ENCODE results near the gene FREM1.

The FREM1 gene

DNA sequence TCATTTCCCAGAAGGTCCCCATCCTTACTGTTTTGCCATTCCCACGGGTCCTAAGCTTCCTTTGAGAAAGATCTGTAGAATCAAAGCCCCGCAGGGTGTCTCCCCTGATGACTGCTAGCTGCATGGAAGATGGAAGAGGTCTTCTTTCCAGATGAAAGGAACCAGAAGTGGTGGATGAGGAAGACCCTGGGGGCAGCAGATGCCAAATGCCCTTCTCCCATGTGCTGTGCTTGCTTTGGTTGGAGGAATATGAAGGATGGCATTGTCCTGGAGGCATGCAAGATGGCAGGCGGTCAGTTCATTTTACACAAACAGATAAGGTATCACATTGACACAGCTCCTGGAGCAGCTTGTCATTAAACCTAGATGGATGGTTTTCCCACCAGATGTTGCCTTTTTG lies 161.9 kb downstream of the FREM1 start:
- DNase-seq: no peak

DNA sequence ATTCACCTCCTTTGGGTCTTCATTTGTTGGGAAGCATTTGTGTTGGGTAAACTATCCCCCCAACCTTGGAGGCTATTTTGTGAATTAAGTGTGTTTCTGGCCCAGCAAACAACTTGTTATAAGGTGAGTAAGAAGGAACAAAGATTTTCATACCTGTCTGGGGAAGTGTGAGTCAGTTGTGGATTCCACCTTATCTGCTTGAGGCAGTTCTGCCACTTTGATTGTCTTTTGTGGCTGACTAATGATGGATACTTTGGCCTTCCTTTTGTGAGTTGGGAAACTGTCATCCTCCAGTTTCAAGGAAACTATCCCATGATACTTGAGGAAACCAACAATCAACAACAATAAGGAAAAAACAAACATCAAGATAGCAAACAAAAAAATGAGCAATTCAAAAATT lies 163.1 kb downstream of the FREM1 start:
- no peak for DNase-seq

DNA sequence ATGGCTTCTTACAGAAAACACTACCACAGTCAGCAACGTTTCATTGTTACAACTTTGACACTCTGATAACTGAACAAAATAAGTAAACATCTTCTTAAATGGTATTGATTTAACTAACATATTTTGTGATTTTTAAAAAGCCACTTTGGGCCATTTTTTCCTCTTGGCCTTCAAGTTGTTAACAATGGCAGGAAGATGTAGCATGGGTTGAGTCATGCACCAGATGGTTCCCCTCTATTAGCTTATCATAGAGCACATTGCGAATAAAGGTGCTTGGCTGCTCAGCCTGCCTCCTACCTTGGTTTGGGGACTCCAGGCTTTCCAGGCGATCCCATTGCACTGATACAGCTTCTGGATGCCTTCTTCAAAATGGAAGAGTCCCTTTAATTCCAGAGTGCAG lies 163.6 kb downstream of the FREM1 start:
- peak; percentile 6 for DNase-seq

DNA sequence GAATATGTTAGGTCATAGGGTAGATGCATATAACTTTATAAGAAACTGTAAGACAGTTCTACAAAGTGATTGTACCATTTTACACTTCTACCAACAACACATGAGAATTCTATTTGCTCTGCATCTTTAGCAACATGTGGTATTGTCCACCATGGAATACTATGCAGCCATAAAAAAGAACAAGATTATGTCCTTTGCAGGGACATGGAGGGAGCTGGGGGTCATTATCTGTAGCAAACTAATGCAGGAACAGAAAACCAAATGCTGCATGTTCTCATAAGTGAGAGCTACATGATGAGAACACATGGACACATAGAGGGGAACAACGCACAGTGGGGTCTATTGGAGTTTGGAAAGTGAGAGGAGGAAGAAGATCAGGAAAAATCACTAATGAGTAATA lies 165.5 kb downstream of the FREM1 start:
- DNase-seq: no peak

DNA sequence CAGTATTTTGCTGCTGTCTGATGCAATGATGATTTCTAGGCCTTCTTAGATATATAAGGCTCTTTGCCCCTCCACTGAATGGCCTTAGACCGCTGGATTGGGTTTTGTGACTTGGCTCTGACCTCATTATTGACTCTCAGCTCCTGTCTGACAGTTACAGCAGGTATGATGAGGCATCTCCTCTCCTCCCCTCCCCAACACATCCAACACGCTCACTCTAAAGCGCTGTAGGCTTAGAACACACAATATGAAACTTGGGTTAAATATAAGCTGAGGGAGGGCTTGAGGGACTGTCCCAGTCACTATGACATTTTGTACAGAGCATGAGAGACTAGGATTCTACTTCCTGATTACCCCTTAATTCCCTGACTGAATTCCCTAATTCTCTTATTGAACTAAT lies 168.9 kb downstream of the FREM1 start:
- peak; percentile 5 for DNase-seq

DNA sequence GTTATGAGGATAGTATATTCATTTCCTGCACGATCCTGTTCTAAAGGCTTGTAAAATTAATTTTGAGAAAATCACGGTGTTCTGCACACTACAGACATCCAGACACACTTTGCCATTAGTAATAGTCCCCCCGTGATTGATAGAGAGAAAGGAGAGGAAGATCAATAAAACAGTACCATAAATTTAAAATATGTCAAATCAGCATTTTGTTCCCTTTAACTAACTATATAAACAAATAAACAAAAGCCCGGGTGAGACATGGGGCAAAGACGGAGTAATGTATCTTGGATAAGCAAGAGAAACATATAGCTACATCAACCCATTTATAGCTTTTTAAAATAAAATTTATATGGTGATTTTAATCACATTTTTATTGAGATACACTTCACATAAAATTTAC lies 177.1 kb downstream of the FREM1 start:
- no peak for DNase-seq

DNA sequence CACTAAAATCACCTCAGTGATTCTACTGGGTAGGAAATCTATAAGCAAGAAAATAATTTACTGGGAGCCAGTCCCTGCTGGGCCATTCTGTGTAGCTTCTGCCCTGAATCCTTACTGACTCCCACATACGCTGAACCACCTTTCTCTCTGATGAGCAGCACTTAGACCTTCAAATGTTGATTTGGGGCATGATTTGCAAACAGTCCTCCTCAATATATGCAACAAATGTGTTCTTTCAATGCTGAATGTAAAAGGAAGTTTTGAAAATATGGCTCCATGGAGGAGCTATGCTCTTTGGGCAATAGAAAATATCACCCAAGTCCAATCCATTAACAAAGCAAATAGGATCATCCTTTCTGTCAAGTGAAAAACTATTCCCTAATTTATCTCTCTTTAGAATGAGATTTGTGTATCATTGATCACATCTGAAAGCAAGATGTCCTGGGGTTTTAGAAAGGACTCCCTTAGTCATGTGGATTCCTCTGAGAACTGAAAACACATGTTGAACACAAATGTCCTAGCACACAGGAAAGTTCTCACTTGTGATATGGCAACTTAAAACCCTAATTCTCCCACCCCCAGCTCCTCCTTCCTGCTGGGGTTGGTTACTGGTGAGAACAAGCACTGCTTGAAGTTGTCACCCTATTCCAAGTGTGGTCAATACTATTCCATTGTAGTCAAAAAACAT lies 178.8 kb downstream of the FREM1 start:
- DNase-seq: no peak

DNA sequence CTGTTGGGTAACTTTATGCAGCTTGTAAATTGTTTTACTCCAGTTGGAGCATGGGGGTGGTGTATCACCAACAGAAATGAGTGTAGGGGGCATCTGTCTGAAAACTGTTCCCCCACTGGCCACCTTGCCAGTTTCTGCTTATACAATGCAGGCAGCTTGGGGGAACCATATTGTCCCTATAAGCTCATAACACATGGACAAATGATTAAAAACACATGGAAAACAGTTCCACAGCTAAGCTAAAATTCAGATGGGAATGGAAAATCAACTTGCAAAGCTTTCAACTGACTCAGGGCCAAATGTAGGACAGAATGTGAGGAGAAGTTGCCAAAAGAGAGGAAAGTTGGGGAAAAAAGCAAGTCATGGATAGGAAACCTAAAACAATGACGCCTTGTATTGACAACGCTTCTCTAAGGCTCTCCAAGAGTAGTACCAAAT lies 179.7 kb downstream of the FREM1 start:
- DNase-seq: no peak

DNA sequence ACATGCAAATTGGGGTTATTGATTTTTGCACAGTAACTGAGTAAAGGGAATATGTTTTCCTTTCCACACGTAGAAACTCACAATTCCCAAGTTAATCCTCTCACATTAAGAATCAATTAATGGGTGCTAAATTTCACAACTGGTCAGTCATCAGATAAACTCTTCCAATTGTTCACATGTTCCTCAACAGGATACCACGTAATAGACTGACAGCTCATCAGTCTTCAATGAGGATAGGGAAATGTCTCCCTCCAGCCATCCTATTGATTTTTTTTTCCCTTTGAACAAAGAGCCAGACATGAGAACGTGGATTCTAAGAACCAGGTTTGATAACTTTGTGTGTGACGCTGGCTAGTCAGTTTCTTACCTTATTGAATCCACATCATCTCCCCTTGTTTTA lies 186.9 kb downstream of the FREM1 start:
- DNase-seq: no peak

DNA sequence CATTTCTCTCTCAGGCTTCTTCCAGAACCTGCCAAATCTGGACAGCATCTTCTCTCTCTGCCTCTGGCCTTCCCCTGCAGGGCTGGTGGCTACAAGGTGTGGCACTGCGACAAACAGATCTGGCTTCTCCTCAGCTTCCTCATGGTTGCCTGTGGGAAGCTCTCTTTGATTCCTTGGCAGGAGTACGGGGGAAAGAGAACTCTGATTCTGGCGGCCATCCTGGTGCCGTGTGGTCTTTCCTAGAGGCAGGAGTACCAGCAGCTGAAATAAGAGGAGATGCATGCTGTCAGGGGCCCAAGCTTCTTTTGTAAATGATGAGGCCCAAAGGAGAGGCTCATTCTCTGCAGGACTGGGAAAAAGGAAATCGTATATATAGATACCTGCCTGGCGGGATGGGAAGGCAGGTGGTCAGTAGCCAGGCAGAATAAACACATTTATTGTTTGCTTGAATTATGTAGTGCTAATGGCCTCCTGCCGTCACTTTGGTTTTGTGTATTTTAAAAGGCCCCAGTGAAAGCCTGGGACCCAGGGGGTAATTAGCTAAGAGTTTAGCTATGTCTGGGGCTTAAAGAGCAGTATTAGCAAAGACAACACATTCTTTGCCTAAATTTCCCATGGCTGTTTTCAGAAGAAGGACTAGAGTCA lies 187.7 kb downstream of the FREM1 start, which contains the start of gene CER1:
Gene CER1 (minus strand): TSS at position 343 of the 645 bp plus-strand sequence. CDS start 61 bp downstream, at position 282.
- no peak for DNase-seq

DNA sequence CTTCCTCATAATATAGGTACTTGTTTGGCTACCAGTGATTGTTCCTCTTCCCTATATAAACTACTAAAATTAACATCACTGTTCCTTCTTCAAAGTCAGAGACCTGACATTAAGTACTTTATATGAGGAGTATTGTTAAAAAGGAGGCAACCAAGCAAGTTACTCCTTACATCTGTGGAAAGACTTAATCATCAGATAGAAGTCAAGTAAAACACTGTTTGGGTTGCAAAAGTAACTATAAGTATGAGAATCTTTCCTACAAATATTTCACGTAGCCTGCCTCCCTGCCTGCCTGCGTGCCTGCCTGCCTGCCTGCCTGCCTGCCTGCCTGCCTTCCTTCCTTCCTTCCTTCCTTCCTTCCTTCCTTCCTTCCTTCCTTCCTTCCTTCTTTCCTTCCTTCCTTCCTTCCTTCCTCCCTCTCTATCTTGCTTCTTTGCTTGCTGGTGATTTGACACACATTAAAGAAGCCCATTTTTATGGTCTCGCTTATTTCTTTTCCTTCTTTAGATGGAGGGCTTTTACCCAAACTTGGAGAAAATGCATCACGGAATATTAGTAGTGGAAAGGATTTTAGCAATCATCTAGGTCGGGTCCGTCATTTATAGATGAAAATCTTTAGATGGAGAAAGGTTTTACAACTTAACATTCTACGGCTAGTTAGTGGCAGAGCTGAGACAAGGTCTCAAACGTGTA lies 190.9 kb downstream of the FREM1 start:
- DNase-seq: no peak

DNA sequence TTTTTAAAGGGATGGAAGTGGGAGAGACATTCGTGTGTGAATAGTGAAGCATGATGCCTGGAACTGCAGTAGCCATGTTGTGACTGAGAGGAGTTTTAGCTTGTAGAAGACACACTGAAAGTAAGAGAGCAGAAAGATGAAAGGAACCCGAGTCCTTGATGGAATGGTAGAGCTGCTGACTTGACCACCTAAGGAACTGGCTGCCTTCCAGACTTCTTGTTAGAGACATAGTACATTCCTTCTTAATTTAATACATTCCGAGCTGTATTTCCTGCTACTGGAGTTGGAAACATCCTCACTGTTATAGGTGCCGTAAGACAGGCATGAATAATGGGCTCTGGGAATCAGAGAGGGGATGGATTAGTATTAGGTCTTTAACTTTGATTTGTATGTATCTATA lies 195.1 kb downstream of the FREM1 start:
- no peak for DNase-seq

DNA sequence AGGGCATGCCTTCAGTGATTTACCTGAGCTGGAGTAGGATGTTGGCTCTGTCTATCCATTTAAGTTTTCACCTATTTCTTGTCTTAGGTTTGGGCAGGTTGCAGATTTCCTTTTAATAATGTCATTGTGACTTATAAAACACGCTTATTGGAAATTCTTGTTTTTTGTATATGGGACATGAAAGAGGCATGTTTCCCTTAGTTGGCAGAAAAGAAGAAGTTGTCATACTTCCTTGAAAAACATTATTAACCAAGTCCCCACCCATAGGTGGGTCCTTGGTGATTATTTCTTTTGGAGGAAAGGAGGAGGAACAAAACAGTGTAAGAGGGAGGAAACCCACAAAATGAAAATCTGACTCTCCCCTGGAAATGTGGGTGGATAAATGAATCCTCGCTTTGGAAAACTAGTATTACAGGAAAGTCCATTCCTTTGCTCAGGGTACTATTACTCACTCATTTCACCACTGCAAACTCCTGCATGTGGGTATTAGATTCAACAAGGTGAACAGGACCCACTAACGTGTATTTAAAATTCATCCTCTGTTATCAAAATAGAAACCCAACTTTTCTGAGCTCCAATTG lies 197.0 kb downstream of the FREM1 start:
- no peak for DNase-seq

DNA sequence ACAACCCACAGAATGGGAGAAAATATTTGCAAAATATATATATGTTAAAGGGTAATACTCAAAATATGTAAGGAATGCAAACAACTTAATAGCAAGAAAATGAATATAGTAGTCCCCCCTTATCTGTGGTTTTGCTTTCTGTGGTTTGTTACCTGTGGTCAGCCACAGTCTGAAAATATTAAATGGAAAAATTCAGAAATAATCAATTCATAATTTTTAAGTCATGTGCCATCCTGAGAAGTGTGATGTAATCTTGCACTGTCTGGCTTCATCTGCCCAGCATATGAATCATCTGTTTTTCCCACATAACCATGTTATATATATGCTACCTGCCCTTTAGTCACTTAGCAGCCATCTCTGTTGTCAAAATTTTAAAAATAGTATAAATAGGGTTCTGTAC lies 199.4 kb downstream of the FREM1 start:
- DNase-seq: no peak

DNA sequence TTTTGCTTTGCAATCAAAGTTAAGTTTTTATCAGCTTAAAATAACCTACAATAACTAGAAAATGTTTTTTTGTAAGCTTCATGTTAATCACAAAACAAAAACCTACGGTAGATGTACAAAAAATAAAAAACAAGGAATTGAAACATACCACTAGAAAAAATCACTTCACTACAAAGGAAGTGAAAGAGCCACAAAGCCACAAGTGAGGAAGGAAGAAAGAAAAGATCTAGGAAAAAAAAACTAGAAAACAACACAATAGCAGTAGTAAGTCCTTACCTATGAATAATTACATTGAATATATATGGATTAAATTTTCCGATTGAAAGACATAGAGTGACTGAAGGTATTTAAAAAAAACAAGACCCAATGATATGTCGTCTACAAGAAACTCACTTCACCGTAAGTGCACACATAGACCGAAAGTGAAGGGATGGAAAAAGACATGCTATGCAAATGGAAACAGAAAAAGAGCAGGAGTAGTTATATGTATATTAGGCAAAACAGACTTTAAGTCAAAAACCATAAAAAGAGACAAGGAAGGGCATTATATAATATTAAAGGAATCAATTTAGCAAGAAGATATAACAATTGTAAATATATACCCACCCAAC lies 203.6 kb downstream of the FREM1 start:
- no peak for DNase-seq

DNA sequence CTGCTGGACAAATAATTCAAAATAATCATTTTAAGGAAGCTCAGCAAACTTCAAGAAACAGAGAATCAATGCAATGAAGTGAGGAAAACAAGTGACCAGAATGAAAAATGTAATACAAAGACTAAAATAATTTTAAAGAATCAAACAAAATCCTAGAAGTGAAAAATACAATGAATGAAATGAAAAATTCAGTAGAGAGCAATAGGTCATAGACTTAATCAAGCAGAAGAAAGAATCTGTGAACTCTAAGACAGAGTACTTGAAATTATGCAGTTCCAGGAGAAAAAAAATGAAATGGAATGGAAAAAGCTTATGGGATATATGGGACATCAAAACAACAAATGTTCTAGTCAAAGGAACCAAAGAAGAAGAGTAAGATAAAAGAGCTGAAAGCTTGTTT lies 205.1 kb downstream of the FREM1 start:
- DNase-seq: no peak

DNA sequence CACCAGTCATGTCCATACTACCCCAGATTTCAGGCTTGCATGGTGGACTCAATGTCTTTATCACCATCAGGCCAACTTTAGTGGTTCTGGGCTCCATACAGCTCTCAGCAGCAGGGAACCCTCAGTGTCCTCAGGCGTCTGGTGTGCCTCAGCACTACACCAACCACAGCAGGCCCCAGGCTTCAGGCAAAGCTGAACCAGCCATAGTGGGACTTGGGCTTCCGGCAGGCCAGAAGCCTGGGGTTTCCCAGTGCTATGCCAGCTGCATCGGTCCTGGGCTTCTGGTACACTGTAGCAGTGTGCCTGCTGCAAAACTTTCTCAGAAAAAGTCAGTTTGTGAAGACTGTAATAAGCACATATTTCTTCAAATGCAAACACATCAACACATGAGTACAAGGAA lies 205.9 kb downstream of the FREM1 start:
- DNase-seq: no peak

DNA sequence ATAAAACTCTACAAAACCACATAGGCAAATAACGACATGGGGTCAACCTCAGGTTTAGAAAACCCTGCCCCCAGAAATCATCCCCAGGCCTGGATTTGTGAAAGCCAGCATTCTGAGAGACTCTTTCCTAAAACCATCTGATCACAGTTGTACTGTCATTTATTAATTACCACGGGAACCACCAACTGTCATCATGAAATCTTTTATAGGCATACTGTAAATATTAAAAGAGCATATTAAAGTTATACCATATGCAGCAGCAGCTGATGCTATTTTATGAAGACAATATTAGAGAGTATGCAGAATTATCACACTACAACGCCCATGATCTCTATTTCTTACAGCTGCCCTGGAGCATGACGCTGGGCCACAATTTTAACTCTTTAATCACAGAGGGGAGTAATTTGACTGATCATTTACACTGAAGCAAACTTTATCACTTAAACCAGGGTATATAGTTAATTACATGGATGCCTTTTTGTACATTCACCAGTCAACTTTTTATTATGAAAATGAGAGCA lies 208.0 kb downstream of the FREM1 start:
- DNase-seq: no peak

DNA sequence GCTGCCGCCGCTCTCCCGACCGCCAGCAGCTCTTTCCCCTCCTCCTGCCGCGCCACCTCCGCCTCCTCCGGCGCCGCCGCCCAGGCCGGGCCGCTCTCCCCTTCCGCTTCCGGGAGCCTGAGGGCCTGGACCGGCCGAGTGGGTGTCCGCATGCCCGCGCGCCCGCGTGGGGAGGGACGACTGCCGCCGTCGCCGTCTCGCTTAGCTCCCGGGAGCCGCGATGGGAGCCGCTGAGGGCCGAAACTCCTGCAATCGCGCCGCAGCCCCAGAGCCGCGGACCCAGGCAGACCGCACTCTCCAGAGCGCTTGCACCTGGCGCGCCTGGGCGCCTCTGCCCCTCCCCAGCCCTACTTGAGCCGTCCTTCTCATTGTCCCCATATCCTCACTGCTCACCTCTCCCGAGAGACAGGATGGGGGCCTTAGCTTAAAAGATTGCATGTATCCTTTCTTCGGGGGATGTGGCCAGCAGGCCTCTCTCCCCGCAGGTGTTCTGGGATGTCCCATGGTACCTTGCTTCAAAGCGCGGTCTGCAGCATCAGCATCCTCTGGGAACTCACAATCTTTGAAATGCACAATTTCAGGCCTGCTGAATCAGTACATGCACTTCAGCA lies 216.9 kb downstream of the FREM1 start, which contains the start of gene ZDHHC21:
Gene ZDHHC21 (minus strand): TSS at position 182 of the 611 bp plus-strand sequence. CDS start 19,092 bp downstream, outside the sequence.
- peak; percentile 64 for DNase-seq

DNA sequence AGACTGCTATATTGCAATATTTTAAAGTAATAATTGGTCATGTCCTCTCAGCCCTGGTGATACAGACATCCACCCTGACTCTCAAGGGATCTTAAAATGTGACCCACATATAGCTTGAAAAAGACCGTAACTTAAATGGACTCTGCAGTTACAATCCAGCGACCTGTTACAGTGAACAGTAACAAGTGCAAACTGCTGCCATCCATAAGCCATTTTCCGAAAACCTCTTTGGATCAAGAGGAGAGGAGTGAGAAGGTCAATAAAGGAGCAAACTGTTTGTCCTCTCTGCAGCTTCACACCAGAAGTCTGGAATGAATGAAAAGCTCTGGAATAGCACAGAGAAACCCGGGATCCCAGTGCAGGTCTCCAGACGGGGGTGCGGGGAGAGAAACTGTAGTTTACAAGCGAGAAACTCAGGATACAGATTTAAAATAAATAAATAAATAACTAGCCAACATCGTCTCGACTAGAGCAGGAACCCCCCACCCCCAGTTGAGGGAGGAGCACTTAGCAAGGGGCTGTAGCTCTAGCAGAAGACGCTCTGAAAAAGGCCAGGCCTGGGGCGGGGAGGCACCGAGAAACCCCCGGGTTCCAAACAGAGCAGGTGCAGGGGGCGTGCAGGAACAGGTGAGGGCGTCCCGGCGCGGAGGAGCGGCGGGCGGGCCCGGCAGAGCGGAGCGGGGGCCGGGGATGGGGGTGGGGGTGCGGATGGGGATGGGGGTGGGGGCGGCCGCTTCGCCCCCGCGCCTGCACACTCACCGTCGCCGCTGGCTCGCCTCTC lies 217.6 kb downstream of the FREM1 start:
- peak; percentile 62 for DNase-seq

DNA sequence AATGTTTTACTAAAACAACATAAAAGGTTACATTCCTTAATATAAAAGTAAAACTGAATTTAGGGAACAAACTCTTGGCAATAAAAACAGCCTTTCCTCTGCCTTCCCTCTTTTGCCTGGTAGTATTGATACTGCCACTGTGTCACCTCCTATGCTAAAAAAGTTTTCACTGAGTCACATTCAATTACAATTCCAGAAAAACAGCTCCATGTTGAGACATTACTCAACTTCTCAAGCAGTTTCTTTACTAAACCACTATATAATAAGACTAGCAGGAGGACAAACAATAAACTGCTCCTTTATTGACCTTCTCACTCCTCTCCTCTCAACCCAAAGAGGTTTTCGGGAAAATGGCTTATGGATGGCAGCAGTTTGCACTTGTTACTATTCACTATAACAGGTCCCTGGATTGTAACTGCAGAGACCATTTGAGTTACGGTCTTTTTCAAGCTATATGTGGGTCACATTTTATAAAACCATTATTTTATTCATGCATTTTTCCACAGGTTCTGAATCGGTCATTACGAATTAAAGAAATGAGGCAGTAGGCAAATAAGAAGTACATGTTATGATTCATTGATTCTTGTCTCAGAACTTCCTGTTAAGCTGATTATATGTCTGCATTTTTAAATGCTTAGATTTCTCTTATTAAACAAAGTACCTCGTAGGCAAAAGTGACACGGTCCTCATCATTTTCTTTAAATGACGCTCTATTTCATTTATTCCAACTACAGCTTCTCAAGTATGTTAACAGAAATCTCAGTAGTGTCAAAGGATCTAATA lies 219.1 kb downstream of the FREM1 start:
- DNase-seq: no peak

All from NCI-H82 (cell line).